Psoas muscle (tissue), 8 donors: ENCODE results near the gene TRMT2A. TPM values are rescaled to one million over a fixed set of nuclear protein-coding genes. Genes with fewer than 3 reads are reported as not detected.

Experiments used
- ATAC-seq, 4 donors: fragments of 200-7000 bp; cut with Tn5 transposase; one replicate each; pipeline ENCODE4 v1.9.1; 2020; ENCODE audit warnings: moderate library complexity in 3 of 4, mild to moderate bottlenecking in 2 of 4
- DNase-seq, 2 donors: peaks; one replicate each; pipeline ENCODE4 v3.0.0-alpha.2; 2020
- H3K27ac ChIP-seq: fragments of 200-600 bp; one replicate; pipeline ENCODE4 v1.8.0; 2022
- H3K27me3 ChIP-seq, 3 donors: fragments of 200-600 bp in 1 of 3; one replicate each; pipeline versions ENCODE4 v1.6.1 to v1.8.0; 2013 to 2022; ENCODE audit warnings: low read length in 2 of 3, mild to moderate bottlenecking in 2 of 3, moderate library complexity in 1 of 3; ENCODE audit not compliant: insufficient read depth in 3 of 3
- H3K36me3 ChIP-seq, 2 donors: fragments of 200-600 bp in 1 of 2; one replicate each; pipeline versions ENCODE4 v1.6.1 to v1.8.0; 2013 to 2022; ENCODE audit warnings: low read depth in 1 of 2, mild to moderate bottlenecking in 1 of 2, moderate library complexity in 1 of 2; ENCODE audit not compliant: insufficient read depth in 1 of 2
- H3K4me1 ChIP-seq: fragments of 200-600 bp; one replicate; pipeline ENCODE4 v1.8.0; 2022
- H3K4me3 ChIP-seq: fragments of 200-600 bp; one replicate; pipeline ENCODE4 v1.8.0; 2022; ENCODE audit warnings: mild to moderate bottlenecking
- H3K9me3 ChIP-seq: fragments of 200-600 bp; one replicate; pipeline ENCODE4 v1.8.0; 2022
- WGBS, 3 donors: extraction: QIAGEN DNeasy Blood & Tissue Kit; methylation state at CpG; one replicate each; pipeline versions ENCODE4 v1.1.6 to v1.1.7; 2013; 5-methylcytosine and 5-hydroxymethylcytosine counted together
- intact Hi-C, 2 donors: fragments of 100-400 bp; cut with DNase I; formaldehyde crosslinking; loops; one replicate each; pipeline versions ENCODE4 v1.11.0 to v1.14.2; 2022
- polyA plus RNA-seq, 3 donors: library from polyadenylated mRNA; stranded (reverse); fragments of 200-250 nt; gene quantifications; one replicate each; pipeline ENCODE4 v1.2.3, GENCODE V29; 2013
- total RNA-seq, 4 donors: library from RNA; stranded (reverse); fragmentation: NEBNext Ultra II Directional in 2 of 4; extraction: Animal tissue kit (Norgen Biotek cat#: 25700) in 2 of 4; gene quantifications; one replicate each; pipeline versions ENCODE4 v1.2.1 to v1.2.4, GENCODE V29; 2021 to 2023
- TF ChIP-seq, protein P1 (sequence below): fragments of 200-600 bp; IDR thresholded peaks from one replicate; pipeline ENCODE4 v1.8.0; 2022; ENCODE audit warnings: antibody characterized with exemption
- donor health status: healthy with polysubstance abuse.
- donor health status: DM: no; HTN: no; CAD: no; lungs with moderate emphysema.
- donor health status: Bipolar disorder and iron deficiency.
- donor health status: healthy.
- donor health status: DM: yes; HTN: yes; CAD: no.
- donor health status: DM: no; HTN: no; CAD: no.
- donor health status: DM: no; HTN: no; CAD: no.
- donor health status: DM: yes; HTN: yes; CAD: no.

Gene TRMT2A
- total and polyA plus RNA-seq, 7 donors, result 20.5 to 34.1 (median 26.7) TPM

DNA sequence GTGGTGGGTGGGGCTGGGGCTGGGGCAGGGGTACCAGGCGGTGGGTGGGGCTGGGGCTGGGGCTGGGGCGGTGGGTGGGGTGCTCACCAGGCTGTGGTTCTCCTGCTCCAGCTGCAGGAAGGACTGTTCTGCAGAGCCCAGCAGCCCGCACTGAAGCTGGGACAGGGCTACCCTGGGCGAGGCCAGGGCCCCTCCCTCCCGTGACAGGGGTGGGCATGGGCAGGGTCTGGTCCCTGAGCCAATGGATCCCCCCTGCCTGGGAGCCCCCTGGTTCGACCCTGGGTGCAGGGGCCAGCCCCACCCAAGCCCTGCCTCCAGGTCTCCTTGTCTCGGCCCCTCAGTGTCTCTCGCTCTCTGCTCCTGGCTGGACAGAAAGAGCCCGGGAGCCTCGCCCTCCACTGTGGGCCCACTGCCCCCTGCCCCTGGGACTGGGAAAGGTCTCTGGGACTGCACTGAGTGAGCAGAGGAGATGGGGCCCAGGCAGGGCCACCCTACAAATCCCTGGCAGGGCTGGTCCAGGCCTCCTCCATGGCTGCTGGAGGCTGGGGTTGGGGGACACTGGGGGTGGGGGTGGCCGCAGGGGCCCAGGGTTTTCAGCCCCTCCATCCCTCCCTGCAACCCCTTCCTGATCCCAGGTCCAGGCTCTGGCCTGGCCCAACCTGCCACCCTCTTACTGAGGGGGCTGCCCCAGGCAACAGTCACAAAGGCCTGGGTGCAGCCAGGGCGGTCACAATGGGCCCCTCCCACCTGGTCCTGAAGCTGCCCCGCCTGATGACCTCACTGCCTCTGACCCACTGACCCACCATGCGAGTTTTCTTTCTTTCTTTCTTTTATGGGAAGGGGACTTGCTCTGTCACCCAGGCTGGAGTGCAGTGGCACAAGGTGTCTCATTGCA lies 33.6 kb upstream of the TRMT2A start, which contains the start of gene CCDC188:
CCDC188 (minus strand) TSS at position 675 of the 895 bp plus-strand sequence; CDS start at position 606, 69 bp downstream.
- H3K9me3 ChIP-seq, result no peaks in the 10 kb centered on the region
- TF ChIP-seq, protein P1, sequence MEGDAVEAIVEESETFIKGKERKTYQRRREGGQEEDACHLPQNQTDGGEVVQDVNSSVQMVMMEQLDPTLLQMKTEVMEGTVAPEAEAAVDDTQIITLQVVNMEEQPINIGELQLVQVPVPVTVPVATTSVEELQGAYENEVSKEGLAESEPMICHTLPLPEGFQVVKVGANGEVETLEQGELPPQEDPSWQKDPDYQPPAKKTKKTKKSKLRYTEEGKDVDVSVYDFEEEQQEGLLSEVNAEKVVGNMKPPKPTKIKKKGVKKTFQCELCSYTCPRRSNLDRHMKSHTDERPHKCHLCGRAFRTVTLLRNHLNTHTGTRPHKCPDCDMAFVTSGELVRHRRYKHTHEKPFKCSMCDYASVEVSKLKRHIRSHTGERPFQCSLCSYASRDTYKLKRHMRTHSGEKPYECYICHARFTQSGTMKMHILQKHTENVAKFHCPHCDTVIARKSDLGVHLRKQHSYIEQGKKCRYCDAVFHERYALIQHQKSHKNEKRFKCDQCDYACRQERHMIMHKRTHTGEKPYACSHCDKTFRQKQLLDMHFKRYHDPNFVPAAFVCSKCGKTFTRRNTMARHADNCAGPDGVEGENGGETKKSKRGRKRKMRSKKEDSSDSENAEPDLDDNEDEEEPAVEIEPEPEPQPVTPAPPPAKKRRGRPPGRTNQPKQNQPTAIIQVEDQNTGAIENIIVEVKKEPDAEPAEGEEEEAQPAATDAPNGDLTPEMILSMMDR, result no peak
- no peak within 1 kb of the TSS for H3K4me3 ChIP-seq
- 74 to 84% (median 76%) methylated on average over 9 to 14 of the region's 14 CpGs for WGBS, 3 donors
- ATAC-seq (no peak), DNase-seq (no peak)
- H3K4me1 ChIP-seq, result no peaks in the 10 kb centered on the region
- no peaks in the 10 kb centered on the region for H3K36me3 ChIP-seq
- no peaks in the 10 kb centered on the region for H3K27me3 ChIP-seq
- H3K27ac ChIP-seq, result no peak within 1 kb of the TSS
- intact Hi-C loops, result loop anchor here in 1 of 2 donors (5.0 kb wide), 1 partner anchor 457 kb away; no protein-coding TSS in a partner anchor

DNA sequence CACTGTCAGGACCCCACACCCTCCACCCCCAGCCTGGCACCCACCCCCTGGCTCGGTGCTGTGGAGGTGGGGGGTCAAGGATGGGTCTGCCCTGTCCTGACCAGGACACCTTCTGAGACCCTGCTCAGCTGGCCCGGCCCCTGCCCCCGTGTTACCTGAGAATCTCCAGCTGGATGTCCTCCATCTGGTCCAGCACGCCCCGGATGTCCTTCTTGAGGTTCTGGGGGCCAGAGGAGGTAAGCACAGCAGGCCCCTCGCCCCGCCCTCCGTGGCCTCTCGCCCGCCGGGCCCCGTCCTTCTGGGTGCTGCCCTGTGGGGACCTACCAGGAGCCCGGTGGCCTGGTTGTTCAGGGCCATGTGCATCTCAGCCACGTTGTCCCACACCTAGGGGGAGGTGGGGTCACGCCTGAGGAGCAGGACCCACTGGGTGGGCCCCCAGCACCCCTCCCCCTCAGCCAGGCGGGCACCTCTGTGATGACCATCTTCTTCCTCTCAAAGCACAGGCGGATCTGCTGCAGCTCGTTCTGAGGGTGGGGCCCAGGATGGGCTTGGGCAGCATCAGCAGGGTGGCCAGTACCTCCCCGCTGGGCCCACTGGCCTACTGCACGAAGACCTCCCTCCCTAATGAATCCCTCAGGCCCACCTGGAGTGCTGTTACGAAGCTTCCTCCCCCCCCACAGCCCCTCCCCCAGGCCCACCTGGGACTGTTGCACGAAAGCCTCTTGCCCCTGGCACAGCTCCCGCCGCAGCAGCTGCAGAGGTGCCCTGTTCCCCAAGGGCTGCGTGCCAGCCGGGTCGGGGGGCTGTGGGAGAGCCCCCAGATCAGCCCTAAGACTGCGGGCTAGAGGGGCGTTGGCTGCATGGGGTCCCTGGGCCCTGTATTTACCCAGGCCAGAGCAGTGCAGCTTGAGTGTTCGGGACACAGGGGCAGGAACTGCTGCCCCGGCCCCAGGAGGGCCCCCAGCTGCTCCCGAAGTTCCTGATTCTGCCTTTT lies 32.5 kb upstream of the TRMT2A start:
- intact Hi-C loops, result loop anchor here in 1 of 2 donors (5.0 kb wide), 1 partner anchor 458 kb away; no protein-coding TSS in a partner anchor

DNA sequence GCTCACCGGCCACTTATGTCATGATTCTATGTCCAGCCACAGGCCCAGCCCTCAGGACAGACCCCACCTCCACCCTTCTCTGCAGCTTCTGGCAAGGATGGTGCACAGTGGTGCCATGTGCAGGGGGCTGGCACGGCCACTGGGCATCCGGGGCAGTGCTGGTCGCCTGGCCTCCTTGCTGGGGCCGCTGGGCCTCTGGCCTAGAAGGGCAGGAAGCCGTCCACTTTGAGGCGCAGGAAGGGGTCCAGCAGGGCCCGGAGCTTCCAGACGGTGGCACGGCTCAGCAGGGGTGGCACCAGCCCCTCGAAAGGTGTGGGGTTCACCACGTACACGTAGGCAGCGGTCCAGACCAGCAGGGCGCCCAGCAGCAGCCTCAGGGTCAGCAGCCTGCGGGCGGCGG lies 31.4 kb upstream of the TRMT2A start:
- 69 to 75% (median 72%) methylated on average over 14 to 18 of the region's 18 CpGs for WGBS, 3 donors
- intact Hi-C loops, result no loop called here
- no peaks in the 10 kb centered on the region for H3K4me1 ChIP-seq
- ATAC-seq (no peak), DNase-seq (no peak)
- TF ChIP-seq, protein P1, result no peak
- H3K27ac ChIP-seq, result no peak overlapping the region
- no peak overlapping the region for H3K4me3 ChIP-seq
- no peaks in the 10 kb centered on the region for H3K27me3 ChIP-seq
- no peaks in the 10 kb centered on the region for H3K9me3 ChIP-seq
- peaks cover 0 to 7% of the 10 kb centered on the region in 2 donors for H3K36me3 ChIP-seq

More for the DNA sequence above, 32.5 kb upstream of the TRMT2A start:
- Histone ChIP-seq H3K4me3 (no peak overlapping the region), H3K27ac (no peak overlapping the region), H3K9me3 (no peaks in the 10 kb centered on the region), H3K4me1 (no peaks in the 10 kb centered on the region), H3K27me3 (no peaks in the 10 kb centered on the region), H3K36me3 (no peaks in the 10 kb centered on the region)
- no peak for ATAC-seq
- DNase-seq, result no peak
- TF ChIP-seq, protein P1, result no peak
- WGBS, 3 donors, result 58 to 76% (median 62%) methylated on average over 28 to 32 of the region's 32 CpGs

DNA sequence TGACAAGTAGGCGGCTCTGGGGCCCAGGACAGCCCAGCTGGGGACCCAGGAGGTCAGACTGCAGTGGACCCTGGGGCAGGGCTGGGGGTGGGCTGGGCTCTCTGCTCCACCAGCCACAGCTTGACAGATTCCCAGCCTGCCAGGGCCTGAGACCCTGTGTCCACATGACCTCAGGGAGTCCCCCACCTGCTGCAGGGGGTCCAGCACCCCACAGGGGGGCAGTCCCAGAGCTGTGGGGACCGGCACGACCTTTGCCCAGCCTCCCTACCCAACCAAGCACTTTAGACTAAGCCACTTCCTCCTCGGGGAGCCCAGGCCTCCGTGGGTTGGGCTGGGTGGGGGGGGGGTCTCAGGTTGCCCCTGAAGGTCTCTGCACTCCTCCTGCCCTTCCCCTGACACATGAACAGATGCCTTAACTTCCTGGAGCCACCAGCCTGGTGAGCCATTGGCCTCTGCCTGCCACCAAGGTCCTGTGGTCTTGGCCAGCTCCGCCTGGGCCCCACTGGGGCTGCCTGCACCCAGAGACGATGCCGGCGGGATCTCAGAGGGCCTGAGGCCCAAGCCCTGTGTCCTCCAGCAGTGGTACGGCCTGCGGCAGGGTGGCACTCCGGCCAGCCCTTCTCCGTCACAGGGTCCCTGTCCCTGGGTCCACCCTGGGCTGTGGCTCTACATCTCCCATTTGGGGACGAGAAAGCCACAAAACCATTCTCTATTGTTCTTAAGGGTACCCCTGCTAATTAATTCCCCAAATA lies 30.4 kb upstream of the TRMT2A start:
- ATAC-seq (no peak), DNase-seq (no peak)
- Histone ChIP-seq H3K27ac (no peak overlapping the region), H3K4me3 (no peak overlapping the region), H3K4me1 (no peaks in the 10 kb centered on the region), H3K9me3 (no peaks in the 10 kb centered on the region), H3K27me3 (no peaks in the 10 kb centered on the region), H3K36me3 (peaks cover 0 to 17% of the 10 kb centered on the region in 2 donors)
- WGBS, 3 donors, result 77 to 81% (median 80%) methylated on average over 12 to 14 of the region's 14 CpGs
- intact Hi-C loops, result no loop called here
- TF ChIP-seq, protein P1, result no peak
